NK-92 (cell line): ENCODE measurements around the gene MITF.

ENCODE experiments used
- DNase-seq: peaks from one replicate; lab custom pipeline; 2025; ENCODE audit not compliant: unreplicated experiment; lab: John Stamatoyannopoulos, UW

Gene MITF

DNA sequence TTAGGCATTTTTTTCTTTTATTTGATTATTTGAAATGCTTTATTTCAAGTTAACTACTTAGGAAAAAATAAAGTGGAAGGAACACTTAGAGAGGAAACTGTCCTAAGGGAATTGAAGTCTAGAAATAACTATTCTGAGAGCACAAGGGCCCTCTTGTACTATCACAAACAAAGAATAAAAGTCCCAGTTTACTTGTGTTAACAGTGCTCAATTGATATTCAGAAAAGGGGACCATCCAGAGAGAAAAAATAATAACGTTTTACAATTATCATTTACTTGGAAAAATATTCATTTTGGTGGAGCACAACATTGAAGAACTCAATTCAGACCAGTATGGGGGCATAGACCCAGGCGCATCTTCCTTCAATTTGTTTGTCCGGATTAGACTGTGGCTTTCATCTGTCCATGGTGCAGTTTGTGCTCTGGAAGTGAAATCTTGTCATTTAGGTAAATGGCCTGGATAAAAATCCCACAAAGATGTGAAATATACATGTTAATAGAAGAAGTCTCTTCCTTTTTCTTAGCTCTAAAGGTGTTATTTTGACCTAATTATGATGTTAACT lies 205.7 kb downstream of the MITF start:
- no peak for DNase-seq

DNA sequence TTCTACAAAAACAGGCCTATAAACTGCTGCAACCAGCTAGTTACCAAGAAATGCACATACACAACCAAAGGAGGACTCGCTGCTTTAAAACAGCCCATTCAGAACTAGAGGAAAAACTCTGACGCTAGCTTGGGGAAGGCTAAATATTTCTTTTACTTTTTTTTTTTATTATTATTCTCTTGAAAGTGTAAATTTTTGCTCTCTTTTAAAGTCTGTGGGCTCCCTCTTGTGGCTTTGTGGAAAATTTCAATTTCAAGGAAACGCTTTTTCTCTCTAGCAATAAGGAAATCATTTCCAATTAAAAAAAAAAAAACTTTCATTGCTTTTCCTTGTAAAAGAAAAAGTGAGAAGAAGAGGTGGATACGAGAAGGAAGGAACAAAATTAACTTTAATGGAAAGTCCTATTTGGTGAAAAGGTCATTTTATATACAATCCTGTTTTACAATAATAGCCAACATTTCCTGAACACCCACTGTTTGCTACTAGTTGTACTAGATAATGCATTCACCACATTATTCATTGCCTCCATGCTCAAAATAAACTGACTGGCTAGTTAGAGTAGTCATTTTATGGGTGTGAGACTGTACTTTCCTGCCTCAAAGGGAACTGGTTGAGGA lies 209.1 kb downstream of the MITF start:
- DNase-seq = no peak

DNA sequence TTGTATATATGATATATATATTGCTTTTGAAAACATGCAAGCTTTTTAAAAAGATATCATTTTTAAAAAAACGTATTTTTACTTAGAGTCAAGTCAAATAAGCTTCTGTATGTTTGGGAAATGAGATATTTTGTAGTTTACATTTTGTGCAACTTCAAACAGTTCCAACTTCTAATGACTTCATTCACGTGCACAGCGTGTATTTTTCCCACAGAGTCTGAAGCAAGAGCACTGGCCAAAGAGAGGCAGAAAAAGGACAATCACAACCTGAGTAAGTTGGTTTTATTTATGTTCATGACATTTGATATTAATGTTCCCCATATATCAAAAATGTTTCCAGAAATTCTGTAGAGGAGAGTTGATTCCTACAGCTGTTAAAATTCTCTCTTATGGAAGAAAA lies 212.4 kb downstream of the MITF start:
- DNase-seq = no peak

DNA sequence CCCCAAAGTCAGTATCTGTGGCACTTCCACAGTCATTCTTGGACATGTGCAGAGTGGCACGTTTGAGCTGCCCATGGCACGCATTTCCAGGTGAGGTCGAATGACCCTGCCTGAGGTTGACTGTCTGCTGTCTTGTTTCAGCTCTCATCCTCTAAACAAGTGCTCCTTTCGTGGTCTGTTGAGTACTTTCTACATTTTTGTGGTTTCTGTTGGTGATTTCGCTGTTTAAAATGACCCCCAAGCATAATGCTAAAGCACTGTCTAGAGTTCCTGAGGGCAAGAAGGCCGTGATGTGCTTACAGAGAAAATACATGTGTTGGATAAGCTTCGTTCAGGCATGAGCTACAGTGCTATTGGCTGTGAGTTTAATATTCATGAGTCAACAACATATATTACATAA lies 220.3 kb downstream of the MITF start:
- DNase-seq = no peak

DNA sequence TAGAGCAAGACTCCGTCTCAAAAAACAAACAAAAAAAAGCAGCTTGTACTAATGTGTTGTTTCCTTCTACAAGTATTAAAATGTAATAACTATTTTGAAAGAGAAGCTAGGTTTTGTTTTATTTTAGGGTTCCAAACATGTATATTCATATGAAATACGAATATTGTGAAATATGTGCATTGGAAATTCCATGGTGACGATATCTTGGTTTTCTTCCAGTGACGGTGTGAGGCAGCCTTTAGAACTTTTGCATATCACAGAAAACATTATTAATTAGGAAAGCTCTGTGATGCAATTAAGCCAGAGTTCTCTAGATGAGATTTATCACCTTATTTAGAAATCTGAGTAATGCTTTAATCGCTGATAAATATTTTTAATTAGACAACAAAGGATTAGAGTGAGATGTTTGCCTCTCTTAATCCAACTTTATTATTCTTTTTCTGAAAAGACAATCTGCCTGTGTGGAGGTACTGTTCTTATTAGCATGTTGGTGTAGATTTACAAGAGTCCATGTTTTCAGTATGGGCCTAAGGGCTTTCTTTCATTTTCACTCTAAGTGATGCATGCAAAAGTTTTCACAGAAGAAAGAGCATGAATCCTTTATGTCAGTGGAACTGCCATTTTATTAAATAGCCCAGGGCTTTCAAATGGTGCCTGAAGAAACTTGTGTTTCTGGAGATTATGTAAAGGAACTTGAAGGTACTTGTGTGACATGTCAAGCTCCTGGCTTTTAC lies 222.6 kb downstream of the MITF start:
- no peak for DNase-seq

DNA sequence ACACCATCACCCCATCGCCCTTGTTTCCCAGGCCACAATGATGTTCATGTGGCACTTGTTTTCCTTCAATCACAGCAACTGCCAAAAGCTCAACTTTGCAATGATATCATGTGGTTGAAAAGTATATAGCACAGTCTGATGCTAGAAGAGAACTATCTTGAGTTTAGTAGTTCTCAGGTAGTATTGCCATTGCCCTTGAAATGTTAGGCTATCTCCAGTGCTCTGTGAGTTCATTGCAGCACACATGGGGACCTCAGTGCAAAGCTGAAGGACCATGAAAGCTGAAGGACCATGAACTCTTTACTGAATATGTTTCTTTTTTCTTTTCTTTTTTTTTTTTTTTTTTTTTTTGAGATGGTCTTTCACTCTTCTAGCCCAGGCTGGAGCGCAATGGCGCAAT lies 224.4 kb downstream of the MITF start:
- DNase-seq = no peak

DNA sequence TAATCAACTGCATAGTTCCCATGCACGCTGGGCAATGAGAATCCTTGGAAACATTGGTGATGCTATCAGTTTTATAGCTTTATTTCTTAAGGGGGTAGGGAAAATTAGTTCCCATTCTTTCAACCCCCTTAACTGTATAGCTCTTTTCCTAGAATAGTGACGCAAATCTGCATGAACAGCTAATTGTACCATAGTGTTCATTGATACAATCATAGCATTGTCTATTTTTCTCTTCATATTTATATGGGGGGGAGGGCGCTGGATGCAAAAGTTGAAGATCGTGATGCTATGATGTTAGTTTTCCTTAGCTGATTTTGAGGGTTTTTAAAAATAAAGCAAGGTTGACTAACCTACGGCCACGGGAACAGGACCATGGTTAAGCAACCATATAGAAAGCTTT lies 227.9 kb downstream of the MITF start:
- no peak for DNase-seq

DNA sequence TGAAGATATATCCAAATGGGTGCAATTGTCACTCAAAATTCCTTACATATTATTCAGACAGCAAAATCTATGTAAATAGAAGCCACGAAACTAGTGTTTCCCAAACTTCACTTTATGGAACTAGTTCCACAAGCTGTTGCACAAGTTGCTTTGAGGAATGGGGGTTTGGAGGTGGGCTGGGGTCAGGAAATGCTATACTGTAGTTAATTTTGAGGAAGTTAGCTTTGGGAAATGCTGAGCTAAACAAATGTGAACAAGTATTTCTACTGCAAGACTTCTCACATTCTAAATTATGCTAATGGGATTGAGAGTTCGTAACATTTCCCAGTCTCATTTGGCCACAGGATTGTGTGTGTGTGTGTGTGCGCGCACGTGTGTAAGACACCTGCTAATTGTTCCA lies 231.6 kb downstream of the MITF start:
- no peak for DNase-seq

DNA sequence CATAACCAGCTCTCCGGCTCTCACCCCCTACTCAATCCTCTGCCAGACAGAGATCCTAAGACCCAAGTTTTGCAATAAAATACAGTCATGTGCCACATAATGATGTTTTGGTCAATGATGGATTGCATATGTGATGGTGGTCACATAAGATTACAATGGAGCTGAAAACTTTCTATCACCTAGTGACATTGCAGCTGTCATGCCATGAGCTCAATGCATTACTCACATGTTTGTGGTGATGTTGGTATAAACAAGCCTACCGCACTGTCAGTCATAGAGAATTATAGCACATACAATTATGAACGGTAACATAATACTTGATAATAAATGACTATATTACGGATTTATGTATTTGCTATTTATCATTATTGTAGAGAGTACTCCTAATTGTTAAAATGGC lies 233.4 kb downstream of the MITF start:
- DNase-seq = no peak

DNA sequence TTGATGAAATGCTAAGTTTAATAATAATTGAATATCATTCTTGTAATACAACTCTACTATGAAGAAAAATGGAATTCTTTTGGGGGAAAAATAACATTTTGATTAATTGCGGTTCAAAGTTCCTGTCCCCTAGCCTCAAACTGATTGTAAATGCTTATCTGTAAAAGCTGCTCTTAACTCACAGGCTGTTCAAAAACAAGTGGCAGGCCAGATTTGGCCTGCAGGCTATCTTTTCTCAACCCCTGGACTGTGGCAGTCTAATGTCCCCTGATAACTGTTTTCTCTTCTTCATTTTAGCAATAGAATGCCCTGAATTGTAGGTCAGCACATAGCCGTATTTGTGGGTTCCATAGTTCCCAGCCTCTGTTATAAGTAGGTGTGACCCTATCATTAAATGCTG lies 236.8 kb downstream of the MITF start:
- no peak for DNase-seq

DNA sequence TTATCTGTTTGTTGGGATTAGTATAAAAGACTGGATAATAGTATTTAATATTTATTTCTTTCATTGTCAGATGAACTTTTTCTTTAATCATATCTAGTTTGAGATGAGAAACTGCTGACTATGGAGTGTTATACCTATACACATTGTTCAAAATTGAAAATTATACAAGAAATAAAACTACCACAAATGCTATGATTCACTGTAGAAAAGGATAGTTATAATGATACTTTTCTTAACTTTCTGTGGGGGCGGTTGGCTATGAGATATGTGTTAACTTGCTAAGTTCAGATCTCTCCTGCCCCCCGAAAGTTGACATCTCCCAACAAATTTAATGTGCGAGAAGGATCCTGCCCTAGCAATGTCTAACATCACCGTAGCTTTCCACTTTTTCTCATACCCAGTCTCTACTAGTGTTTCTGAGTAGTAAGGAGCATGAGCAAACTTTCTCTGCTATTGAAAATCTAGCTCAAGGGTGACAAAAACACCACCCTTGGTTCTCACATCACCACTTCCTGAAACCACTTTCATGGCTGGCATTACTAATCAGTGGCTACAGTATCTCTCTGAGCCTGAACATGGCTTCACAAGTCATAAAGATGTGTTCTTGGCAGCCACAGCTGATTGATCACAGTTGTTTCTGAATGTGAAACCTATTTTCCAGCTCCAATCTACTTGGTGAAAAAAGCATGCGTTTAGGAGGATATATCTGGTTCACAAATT lies 244.4 kb downstream of the MITF start:
- no peak for DNase-seq

DNA sequence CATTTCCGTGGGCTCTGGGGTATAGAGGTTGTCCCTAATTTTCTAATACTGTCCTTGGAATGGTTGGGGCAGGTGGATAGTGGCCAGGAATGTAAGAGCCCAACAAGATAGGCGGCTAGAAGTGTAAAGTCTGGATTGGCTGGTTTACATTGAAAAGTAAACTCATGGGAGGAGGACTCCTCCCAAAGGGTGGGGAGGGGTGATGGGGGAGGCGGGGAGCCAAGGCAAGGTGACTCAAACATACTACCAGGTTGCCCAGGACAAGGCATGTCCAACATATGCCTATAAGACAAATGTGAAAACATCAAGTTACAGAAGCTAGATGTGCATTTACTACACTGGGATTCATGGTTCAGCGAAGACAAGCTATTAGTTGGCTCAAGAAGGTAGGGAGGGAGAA lies 246.0 kb downstream of the MITF start:
- DNase-seq = no peak

DNA sequence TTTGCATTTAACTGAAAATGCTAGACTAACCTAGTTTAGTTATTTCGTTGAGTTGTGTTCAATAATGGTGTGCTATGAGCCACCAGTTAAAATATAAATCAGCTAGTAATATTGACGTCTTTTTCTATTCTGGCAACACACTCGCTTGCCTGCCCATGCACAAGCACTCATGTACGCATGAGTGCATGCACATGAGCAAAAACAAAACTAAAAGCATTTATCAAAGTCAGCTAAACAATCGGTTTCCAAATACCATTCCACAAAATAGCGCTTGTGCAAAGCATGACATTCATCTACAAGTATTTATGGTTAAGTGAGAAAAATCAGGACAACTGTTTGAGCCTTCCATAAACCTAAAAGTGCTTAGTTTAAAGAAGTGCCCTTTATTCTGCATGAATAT lies 247.2 kb downstream of the MITF start:
- DNase-seq = no peak

DNA sequence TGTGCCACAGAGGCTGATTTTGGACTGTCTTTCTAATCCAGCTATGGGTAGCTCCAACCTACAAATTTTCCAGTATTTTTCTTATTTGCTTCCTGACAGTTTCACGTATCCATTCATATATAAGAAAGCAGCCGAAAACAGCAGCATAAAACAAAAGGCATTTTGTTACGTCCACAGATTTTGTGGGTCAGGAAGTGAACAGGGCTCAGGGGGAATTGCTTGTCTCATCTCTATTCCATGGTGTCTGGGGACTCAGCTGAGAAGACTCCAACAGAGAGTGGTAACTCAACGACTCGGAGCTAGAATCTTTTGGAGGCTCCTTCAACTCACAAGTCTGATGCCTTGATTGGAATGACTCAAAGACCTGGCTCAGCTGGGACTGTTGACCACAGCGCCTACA lies 248.6 kb downstream of the MITF start:
- DNase-seq = no peak

DNA sequence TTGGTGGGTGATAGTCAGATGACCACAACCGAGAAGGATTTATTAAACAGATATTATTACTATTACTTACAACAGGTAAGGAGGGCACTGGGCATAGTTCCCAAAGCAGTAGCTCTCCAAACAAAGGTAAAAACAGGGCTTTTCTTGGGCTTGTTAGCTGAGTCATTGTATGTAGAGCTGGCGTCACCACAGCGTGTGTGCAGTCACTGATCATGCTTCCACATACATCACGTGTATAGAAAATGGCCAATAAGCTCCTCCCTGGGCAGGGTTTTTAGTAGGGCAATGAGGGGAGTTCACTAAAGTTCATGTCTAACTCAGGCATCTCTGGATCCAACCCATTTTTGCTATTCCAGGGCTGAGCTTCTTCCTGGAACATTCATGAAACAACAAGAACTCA lies 254.5 kb downstream of the MITF start:
- no peak for DNase-seq

DNA sequence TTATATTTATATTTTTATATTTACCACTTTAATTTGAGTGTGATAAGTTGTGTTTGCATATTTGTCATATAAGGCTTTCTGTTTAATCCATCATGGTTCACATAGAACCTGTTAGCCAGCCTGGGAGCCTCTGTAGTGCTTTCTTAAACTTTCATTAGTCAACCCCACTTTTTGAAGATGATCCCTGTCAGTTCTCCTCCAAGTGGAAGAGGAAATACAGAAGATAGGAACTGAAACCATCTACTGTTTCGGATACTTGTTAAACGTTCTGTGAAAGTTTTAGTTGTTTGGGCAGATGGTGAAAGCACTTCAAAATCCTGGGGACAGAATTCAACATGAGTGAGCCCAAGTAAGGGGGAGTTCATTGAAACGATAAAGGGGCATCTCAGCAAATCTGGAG lies 255.7 kb downstream of the MITF start:
- no peak for DNase-seq

DNA sequence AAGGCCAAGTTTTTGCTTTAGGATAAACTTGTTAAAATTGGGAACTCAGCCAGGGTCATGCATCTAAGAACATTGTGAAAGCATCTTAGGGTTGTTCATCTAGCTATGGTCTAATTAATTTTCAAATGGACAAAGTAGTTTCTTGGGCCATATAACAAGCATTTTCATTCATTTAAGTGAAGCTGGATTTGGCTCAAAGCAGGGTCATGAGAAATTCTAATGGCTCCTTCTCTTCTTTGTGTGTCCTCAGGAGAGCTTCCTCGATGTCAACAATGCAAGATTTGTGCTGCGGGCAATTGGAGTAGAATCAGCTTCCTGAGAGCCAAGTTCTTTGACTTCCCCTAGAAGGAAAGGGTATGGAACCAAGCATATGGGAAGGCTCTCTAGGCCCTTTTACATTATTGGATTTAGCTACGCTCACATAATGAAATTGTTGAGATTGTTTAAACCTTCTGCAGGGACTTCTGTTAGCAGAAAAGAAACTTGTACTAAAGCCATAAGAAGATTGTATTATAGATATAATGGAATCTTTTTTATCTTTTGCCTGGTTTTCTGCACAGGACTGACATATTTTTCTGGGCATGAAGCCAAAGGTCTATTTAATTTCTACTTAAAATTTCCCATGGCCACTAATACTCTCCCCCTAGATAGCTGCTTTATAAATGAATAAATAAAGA lies 258.5 kb downstream of the MITF start:
- no peak for DNase-seq

DNA sequence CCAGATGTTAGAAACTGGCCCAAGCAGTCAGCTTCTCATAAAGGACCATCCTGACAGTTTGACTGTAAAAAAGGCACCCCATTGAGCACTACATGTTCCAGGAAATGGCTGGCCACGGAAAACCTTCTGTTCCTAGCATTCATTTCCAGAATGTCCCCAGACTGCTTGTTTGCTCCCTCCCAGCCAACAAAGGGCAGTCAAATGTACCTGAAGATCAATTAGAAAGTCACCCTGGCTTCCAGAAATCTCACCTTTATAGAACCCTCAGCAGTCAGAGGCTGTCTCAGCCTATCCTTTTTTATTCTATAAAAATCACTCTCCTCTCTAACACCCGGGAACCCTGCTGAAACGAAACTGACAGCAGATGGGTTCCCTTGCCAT lies 259.5 kb downstream of the MITF start:
- DNase-seq = no peak

DNA sequence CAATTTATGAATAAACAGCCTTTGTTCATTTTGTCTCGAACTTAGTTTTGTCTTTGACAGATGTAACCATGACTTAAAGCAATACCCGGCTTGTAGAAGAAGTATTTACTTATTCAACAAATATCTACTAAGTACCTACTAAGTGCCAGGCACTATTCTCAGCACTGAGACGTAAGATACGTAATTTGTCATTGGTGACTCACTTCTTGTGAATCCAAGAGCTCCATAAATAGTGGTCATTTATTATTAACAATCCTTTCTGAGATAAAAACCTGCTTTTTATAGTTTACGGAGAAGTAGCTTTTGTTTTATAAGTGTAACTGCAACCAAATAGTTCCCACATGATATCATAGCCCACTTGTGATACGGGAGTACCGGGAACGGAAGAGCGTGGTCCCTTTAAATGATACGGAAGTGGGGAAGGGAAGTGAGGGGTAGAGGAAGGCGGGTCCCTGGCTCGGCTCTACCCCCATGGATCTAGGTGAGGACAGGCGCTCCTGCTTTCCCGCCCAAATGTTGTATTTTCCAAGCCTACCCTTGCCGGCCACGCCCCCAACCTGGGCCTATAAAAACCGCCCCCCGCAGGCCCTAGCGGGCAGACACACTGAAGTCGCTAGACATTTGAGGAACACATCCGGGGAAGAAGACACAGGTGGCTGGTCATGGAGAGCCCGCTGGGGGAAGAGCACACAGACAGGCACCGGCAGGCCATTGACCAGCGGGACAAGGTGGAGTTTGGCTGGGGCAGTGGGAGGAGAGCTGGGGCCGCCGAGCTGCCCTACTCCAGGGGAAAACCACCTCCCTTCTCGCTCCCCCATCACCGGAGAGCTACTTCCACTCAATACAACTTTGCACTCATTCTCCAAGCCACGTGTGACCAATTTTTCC lies 260.1 kb downstream of the MITF start, which contains the start of gene SAMMSON:
Gene SAMMSON (plus strand): TSS at position 594 of the 888 bp plus-strand sequence.
- DNase-seq = no peak

DNA sequence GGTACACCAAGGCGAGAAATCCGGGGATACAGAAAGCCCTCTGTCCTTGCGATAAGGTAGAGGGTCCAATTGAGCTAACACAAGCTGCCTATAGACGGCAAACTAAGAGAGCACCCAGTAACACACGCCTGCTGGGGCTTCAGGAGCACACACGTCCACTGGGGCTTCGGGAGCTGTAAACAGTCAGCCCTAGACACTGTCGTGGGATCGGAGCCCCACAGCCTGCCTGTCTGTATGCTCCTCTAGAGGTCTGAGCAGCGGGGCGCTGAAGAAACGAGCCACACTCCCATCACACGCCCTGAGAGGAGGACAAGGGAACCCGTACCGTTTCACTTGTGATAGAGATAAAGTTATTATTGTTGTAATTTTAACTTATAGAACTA lies 260.8 kb downstream of the MITF start:
- no peak for DNase-seq
